Stimulated activated CD8-positive, alpha-beta memory T cell treated with anti-CD3 and anti-CD28 coated beads, Interleukin-4, amount 100 ng/mL, for 4 hours (primary cell): ENCODE results near the gene POLN.

Source experiments
- DNase-seq, 2 donors: peaks; one replicate each; pipeline ENCODE4 v3.0.0-alpha.2; 2020; ENCODE audit warnings: low read depth in 2 of 2, low spot score in 1 of 2

Gene POLN

DNA sequence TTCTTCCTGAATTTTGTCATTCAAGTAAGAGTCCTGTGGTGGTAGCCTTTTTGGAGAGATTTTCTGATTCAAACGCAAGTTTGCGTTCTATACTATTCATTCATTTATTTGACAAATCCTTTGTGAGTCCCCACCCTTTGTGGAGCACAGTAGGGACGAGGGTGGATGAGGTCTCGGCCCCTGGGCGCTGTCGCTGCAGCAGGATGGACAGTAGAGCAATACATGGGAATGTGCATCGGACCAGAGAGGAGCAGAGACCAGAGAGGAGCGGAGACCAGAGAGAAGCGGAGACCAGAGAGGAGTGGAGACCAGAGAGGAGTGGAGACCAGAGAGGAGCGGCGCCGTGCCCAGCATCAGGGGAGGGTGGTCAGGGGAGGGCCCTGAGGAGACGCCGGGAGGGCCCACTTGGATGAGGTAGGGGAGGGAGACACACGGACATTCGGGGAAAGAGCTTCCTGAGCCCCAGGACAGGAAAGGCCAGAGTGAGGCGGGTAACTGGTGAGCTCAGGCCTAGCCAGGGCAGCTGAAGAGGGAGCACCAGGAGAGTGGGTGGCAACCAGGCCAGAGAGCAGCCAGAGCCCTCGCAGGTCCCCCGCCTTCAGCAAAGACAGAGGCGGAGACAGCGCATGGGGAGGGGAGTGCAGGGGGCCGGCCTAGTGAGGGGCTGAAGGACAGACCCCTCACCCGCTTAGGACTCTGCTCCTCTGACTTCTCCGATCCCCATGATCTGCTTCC lies 115.4 kb downstream of the POLN start:
- DNase-seq: no peak

DNA sequence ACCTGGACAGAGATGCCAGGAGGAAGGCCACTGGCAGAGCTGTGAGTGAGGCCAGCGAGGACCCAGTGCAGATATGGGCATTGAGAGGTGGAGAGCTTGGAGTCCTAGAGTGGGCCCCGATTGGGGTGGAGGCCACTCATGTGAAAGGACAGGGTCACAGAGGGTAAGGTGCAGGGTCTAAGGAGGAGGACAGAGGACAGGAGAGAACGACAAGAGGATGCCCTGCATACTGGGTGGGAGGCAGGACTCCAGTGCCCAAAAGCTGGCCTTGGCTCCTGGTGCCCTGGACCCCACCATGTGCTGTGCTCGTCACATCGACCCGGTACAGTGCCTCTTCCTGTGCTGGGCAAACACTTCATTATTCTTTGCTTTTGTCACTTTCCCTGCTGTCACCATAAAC lies 116.1 kb downstream of the POLN start:
- DNase-seq: no peak

DNA sequence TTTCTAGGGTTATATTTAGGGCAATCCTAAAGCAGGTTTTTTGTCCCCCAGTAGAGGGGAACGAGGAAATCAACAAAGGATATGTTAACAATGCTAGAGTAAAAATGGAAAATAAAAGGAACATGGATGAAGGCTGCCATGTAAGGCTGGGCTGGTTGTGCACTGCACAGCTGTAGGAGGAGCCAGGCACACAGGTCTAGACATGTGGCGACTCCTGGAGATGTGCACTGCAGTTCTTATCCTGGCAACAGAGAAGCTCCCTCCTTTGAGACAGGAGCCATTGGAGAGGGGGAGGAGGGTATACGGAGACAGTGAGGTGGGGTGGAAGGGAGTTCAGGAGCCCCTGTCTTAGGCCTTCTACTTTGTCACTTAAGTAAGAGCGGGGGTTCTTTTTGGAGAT lies 116.9 kb downstream of the POLN start:
- DNase-seq: no peak

DNA sequence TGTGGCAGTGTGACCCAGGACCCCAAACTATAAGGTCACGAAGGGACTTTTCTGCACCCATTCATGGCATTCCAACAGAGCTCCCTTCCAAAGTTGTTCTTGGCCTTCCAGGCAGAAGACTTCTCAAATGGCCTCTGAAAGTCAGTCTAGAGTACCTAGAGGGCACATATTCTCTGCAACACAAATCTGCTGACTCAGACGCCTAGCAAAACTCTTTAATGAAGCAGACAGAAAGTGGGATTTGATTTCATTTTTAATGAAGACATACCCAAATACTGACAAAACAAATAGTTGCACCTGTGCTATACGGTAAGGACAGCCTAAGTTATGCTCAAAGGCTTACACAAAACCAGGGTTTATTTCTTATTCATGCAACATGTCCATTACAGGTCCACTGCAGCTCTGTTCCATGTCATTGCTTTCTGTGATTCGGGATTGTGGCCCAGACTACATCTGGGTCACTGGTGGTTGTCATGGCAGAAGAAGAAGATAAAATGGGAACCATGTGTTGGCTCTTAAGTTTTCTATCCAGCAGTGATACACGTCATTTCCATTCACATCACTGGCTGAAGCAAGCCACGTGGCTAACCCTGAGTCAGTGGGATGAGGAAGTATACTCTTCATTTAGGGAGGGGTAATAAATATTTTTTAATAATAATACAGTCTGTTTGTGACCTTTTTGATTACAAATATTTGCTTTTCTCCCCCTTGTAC lies 125.1 kb downstream of the POLN start:
- DNase-seq: no peak

DNA sequence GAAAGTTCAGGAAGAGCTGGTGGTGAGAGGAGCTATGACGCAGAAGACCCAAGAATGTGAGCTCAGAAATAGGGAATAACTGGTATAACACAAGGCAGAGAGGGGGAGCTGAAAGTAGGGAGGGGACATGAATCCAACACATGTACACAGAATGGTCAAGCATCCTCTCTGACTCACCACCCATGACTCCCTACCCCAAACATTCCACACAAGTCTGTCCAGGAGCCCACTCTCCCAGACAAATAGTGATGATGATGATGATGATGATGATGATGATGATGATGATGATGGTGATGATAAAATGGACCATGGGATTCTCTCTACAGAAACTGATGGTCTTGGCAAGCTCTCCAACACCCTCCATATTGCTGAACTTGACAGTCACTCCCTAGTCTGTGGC lies 136.4 kb downstream of the POLN start:
- DNase-seq: no peak

DNA sequence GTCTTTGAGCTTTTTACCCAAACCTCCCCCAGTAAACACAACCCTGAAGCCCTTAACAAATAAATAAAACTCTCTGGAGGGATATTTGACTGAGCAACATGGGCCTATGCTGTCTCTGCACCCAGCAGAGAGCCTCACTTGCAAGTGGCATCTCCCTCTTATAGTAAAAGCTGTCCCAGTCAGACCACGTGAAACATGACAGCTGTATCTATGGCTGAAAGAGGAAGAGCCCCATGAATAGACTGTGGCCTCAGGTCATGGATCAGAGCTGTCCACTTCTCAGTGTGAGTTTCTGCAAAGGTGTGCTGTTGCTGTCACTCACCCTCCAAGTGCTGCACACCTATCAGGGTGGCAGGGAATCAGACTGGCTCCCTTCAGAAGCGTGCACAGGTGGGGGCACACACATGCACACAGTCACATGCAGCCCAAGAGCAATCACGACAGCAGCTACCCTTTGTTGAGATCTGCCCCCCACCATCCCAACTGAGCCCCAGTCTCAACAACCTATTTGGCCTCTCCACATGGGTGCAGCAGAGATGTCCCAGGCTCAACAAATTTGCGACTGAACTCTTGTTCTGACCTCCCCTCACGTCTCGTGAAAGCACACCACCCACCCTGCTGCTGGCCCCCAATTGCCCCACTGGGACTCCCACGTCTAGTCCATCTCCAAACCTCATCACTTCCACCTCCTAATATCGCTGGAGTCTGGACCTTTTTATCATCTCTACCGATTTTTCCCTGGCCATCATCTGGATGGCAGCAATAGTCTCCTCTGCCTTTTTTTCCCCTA lies 137.2 kb downstream of the POLN start:
- DNase-seq: no peak

DNA sequence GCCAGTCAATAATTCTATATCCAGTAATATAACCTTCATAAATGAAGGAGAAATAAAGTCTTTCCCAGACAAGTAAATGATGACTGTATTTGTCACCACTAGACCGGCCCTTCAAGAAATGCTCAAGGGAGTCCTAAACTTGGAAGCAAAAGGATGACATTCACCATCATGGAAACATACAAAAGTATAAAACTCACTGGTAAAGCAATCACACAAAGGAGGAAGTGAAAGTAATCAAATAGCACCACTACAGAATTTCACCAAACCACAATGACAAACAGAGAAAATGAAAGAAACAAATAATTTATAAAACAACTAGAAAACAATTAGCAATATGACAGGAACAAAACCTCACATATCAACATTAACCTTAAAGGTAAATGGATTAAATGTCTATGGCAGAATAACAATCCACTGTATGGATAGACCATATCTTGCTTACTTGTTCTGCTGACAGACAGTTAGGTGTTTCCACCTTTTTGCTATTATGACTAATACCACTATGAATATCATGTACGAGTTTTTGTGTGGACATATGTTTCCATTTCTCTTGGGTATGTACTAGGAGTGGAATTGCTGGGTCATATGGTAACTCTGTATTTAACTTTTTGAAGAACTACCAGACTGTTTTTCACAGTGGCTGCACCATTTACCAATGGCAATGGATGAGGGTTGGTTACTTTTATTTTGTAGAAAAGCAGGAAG lies 137.9 kb downstream of the POLN start:
- no peak for DNase-seq

DNA sequence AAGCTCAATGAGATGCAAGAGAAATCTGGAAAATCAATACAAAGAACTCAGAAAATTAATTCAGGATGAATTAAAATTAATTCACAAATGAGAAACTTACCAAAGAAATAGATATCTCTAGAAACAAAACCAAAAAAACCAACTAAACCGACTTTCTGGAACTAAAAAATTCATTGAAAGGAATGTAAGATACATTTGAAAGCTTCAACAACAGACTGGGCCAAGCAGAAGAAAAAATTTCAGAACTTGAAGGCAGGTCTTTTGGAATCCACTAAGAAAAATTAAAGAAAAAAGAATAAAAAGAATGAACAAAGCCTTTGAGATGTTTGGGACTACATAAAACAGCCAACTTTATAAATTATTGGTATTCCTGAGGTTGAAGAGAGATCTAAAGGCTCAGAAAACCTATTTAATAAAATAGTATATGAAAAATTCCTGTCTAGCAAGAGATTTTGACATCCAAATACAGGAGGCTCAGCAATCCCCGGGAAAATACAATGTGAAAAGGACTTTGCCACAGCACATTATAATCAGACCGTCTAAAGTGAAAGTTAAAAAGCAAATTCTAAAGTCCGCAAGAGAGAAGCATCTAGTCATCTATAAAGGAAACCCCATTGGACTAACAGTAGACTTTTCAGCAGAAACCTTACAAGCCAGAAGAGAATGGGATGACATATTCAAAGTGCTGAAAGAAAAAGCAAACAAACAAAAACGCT lies 138.6 kb downstream of the POLN start:
- DNase-seq: no peak

DNA sequence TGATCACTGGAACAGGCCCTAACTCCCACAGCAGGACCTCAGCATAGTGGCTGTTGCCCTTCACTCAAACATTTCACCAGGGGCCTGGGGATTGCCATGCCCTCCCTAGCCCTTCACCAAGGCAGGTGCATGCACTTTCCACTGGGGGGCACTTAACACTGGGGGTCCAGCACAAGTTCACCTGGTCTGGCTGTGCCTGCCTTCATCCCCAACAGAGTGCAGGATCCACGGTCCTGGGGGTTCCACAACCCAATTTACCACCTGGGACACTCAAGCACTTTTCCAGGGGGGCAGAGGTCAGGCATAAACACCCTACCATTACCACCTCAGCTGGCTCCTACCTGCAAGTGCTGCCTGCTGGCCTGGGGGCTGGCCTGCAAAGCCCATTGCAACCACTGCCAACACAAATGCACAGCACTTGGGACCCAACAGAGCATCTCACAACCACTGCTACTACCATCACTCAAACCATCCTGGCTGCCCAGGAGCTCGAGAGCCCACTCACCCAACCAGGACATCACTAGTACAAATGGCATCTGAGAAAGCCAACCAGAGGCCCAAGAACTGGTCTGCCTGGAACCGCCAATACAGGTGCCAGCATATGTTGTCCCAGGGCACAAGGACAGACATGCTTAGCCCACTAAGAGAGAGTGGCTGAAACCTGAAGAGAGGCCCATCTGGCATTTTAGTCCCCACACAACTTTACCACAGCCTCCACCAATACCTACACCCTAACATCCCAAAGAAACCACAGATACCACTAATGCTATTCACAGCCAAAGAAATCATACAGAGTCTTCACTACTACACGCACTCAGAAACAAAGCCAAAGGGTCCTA lies 139.7 kb downstream of the POLN start:
- no peak for DNase-seq

DNA sequence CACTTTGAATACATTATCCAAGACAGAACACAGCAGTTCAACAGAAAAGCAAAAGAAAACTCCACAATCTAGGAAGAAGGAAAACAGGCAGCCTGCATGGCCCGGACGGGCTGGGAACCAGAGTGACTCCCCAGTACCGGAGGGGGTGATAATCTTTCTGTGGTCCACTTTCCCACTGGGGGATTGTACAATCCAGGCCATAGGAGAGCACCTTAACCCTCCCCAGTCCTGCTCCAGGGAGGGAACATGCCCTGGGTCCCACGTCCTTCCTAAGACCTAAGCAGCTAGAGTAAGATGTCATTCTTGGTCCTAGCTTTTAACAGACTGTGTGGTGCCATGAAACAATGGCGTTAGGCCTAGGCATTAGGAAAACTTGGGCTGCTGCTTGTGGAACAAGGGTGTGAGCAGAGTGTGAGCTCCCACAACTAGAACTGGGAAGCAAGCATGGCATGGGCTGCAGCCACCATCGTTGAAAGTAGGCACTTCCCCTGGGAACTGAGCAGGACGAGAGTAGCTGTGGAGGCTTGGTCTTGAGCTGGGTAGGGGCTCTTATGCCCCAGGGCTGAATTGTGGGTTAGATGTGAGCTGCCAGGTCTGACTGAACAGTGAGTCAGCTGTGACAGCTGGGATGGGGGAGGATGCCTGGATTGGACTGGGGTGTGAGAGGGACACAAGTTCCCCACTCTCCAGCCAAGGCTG lies 140.4 kb downstream of the POLN start:
- no peak for DNase-seq

DNA sequence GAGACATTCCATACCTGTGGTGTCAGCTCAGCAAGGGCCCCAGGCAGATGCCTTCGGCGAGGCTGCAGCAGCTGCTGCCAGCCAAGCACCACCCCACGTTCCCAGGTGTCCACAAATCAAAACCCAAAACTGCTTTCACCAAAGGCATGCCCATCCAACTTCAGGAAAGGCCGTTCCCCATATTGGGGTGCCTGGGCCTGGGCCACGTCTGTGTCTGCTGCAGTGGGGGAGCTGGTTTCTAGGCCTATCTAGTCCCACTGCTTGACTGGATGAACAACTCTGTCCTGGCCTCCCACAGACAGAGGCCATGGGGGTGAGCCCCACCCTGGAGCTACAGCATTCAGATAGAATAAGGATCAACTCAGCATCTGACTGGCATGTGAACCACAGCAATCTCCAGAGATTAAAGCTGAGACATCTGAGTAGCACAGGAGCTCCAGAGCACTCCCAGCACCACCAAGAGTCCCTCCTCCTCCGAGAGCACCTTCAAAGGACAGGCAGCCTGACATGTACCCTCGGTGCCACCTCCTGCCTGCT lies 145.8 kb downstream of the POLN start:
- DNase-seq: no peak

DNA sequence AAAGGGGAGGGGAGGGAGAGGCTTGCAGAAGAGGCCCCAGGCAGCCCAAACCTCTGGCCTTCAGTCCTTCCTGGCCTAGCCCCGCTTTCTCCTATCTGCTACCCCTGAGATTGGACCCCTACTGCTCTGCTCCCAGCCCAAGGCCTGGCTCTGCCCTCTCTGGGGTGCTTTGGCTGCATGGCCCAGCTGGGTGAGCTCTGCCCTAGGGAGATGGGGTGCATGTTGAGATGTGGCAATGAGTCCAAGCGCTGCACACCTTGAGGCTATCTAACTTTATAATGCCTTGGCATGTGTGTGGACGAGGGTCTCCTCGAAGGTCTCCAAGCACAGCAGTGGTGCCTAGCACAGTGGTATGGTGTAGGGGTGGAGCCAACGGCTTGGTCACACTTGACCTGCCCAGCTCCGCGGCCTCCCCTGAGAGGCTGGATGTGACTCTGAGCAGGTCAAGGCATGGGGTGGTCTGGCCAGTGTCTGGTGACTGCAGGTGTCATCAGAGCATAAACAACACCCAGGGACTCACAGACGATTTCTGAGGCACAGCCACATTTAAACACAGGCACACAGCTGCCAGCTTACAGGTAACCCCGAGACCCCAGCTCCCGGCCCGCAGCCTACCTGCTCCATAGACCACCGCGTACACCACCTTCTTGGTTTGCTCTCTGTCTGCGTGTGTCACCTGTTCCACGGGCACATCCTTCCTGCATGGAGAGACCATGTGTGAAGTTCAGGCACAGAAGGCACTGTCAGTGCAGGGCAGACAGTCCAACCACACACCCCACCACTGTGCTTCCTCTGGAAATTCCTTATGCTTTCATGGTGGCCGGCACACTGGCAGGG lies 146.5 kb downstream of the POLN start:
- DNase-seq: no peak

DNA sequence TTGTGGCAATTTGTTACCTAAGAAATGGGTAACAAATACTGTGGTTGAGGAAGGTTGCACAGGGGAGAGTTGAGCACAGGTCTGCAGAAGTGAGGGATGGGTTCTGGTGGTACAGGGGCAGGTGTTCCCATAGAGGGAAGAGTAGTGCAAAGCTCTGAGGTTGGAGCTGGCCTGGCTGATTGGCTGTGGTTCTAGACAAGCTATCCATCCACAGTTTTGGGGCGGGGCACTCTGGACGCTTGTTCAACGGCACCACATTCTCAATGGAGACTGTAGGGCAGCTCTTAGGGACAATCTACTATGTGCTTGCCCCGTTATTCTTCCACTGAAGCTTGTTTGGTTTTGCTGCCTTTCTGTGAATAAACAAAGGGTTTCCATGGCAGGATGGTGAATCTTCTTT lies 147.4 kb downstream of the POLN start:
- DNase-seq: no peak

DNA sequence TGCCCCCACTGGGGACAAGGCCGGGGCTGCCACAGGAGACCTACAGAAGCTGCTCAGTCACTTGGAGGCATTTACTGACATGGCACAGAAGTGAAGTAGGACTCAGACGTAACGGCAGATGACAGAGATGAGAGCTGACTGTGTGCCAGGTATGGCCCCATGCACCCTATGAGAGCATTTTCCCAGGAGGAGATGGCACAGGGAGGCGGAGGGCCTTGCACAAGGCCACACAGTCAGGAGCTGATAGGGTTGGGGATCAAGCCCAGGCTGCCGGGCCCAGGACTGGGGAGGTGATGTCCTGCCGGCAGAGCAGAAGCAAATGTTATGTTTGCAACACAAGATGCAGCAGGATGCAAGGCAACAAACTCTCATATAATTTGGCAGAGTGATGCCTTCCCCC lies 148.7 kb downstream of the POLN start:
- no peak for DNase-seq

DNA sequence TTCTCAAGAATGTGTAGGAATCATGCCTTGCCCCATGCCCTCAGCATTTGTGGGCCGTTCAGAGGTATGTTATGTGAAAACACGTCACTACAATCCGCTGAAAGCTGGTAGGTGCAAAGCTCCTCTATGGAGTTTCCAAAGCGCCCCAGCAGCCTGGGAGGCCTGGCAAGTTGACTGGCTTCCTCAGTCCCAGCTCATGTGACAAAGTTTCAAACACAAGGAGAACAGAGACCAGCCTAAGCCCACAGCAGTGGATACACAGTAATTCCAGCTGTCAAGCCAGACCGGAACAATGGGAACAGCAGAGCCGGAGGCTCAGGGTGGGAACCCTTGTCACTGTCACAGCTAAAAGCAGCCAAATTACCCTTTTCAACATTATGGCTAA lies 149.3 kb downstream of the POLN start:
- DNase-seq: no peak

DNA sequence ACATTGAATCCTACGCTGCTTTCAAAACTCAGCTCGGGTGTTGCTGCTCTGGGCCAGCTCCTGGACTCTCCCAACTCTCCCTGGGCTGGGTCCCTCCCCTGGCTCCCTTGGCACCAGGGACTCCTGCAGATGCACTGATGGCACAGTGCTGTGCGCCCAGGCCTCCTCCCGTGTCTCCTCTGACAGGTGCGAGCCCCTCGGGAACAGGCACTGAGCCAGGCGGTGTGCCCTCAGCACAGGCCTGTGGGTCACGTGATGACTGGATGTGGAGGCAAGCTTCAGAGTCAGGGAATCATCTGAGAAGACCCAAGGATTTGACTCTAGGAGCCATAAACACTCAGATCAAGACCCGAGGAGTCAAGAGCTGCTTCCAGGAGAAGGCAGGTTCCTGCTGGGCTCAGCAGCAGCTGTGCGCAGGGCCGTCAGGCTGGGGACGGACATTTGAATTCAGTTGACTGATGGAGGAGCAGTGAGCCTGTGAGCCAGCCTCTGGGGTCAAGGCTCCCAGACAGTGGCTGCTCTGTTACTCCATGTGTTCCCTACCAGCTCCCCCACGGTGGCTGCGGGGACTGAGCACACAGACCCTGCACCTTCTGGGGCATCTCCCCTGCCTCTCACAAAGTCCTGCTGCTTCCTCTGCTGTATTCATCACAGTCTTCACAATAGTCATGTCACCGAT lies 149.8 kb downstream of the POLN start:
- no peak for DNase-seq

DNA sequence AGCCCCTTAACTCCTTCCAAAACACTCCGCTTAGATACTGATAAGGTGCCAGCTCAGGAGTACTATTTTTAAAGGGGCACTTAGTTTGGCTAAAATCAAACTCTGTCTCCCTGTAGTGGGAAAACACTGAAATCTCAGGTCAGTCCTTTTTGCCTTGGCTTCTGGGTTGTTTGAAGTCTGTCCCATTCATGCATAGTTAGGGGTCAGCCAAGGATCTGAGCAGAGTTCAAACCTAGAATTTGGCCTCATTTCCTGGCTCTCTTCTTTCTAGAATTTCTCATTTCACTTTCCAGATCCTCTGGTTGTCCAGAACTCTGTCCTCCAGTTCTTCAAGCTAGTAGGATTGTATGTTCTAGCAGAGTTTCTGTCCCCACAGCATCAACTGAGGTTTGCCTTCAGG lies 151.3 kb downstream of the POLN start:
- DNase-seq: no peak

DNA sequence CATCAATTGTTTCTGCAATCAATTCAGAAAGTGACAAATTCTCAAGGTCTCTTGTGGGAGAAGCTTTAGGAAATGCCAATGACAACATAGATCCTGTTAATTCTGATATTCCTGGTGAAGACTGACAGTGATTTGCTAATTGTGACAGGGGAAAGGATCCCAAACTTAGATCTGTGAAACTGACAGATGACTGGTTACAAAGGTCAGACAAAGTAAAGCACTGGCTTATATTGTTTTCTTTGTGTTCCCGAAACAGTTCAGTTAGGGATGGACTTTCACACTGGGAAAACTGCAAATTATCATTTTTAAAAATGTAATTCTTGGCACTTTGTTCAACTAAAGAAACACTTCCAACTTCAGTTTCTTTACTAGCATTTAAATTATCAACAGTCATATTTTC lies 152.7 kb downstream of the POLN start:
- DNase-seq: no peak
